K562 (cell line): ENCODE results near the gene CEP20.

Source experiments
- ATF2 ChIP-seq: sonication (generic); formaldehyde crosslinking; IDR thresholded peaks from 2 replicates; pipeline ENCODE4 v1.8.1; 2022; ENCODE audit warnings: missing genetic modification reagents
- CTCF ChIP-seq, 3 experiments: IDR thresholded peaks in 2 of 3; conservative IDR thresholded peaks in 1 of 3; 2 replicates each; pipeline ENCODE4 v1.5.1; 2011 to 2012; ENCODE audit warnings: low read length in 3 of 3, mild to moderate bottlenecking in 3 of 3, control low read depth in 2 of 3, improper control_type of control experiment in 1 of 3, inconsistent platforms in 1 of 3, low read depth in 1 of 3, mixed read lengths in 1 of 3, moderate library complexity in 1 of 3; ENCODE audit not compliant: insufficient read depth in 2 of 3
- ELF4 ChIP-seq: fragments of 450-650 bp; formaldehyde crosslinking; IDR thresholded peaks from 2 replicates; pipeline ENCODE4 v1.4.0; 2022; ENCODE audit warnings: missing genetic modification characterization
- EZH2 ChIP-seq: IDR thresholded peaks from 2 replicates; pipeline ENCODE4 v1.6.1; 2012; ENCODE audit warnings: low read depth, mild to moderate bottlenecking, inconsistent platforms, low read length, borderline replicate concordance
- JUND ChIP-seq, 2 experiments: IDR thresholded peaks; 2 replicates in 1 of 2; 3 replicates in 1 of 2; pipeline ENCODE4 v1.6.1; 2011; ENCODE audit warnings: borderline replicate concordance in 2 of 2, low read depth in 2 of 2, low read length in 2 of 2, improper control_type of control experiment in 1 of 2, missing biosample characterization in 1 of 2, missing genetic modification characterization in 1 of 2, missing genetic modification reagents in 1 of 2
- NBN ChIP-seq: fragments of 450-650 bp; IDR thresholded peaks from 2 replicates; pipeline ENCODE4 v1.6.1; 2016; ENCODE audit warnings: low read depth, mild to moderate bottlenecking
- POLR3G ChIP-seq: IDR thresholded peaks from 2 replicates; pipeline ENCODE4 v1.6.1; 2011; ENCODE audit not compliant: insufficient read length, insufficient replicate concordance; ENCODE audit errors: extremely low read depth
- POU5F1 ChIP-seq: fragments of 150-350 bp; IDR thresholded peaks from 2 replicates; pipeline ENCODE4 v1.6.1; 2014; ENCODE audit warnings: borderline replicate concordance, low read length, low read depth, mild to moderate bottlenecking; ENCODE audit not compliant: partially characterized antibody
- RBBP5 ChIP-seq: fragments of 200-600 bp; sonication (generic); IDR thresholded peaks from 2 replicates; pipeline ENCODE4 v1.6.1; 2012; ENCODE audit warnings: borderline replicate concordance, mild to moderate bottlenecking, low read length, control low read depth, inconsistent platforms; ENCODE audit not compliant: insufficient read depth, poor library complexity, severe bottlenecking
- STAT5B ChIP-seq: fragments of 250-450 bp; sonication (Bioruptor Pico); IDR thresholded peaks from 2 replicates; pipeline ENCODE4 v1.8.0; 2021; ENCODE audit warnings: mild to moderate bottlenecking, inconsistent platforms
- USF2 ChIP-seq: sonication (generic); formaldehyde crosslinking; IDR thresholded peaks from 2 replicates; pipeline ENCODE4 v1.5.0; 2020; ENCODE audit warnings: missing genetic modification reagents
- ZBTB1 ChIP-seq: sonication (generic); formaldehyde crosslinking; IDR thresholded peaks from 2 replicates; pipeline ENCODE4 v1.8.1; 2023; ENCODE audit warnings: missing genetic modification reagents, low read depth, mild to moderate bottlenecking, borderline replicate concordance
- ZBTB49 ChIP-seq: sonication (generic); formaldehyde crosslinking; IDR thresholded peaks from 2 replicates; pipeline ENCODE4 v1.8.0; 2022; ENCODE audit warnings: missing genetic modification reagents, mild to moderate bottlenecking, borderline replicate concordance

DNA sequence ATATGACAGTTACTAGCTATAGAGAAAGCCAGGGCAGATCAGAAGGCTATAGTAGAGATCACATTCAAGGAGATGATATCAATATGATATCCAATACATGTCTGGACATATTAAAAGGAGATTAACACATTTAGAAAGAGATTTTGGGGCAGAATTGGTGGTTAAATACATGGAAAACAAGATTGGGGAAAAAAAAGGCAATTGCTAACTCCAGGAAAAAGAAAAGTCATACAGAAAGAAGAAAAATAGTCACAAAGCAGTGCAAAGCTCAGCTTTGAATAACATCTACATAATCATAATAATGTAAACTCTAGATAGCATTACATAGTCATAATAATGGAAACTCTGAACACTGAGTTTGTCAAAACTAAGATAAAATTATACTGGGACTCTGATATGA lies 72.2 kb downstream of the CEP20 start:
- no peak for TF ChIP-seq USF2 (CRISPR knock-in tag)
- no peak for TF ChIP-seq ZBTB49 (CRISPR knock-in tag)
- TF ChIP-seq ZBTB1 (CRISPR knock-in tag), result no peak
- no peak for TF ChIP-seq POLR3G
- TF ChIP-seq RBBP5, result no peak
- TF ChIP-seq CTCF (IDR thresholded peaks at IDR 0.05 in 2 of 3, conservative IDR thresholded peaks at IDR 0.05 in 1 of 3; ENCODE audit: insufficient read depth in 2 of 3, low read depth in 1 of 3, low read length in 3 of 3), result no peak
- TF ChIP-seq ATF2, result no peak
- no peak for TF ChIP-seq POU5F1
- no peak for TF ChIP-seq EZH2
- TF ChIP-seq NBN, result no peak
- TF ChIP-seq JUND (IDR thresholded peaks at IDR 0.05; ENCODE audit: borderline replicate concordance, low read depth, low read length), result no peak
- TF ChIP-seq JUND (tag; IDR thresholded peaks at IDR 0.05; ENCODE audit: borderline replicate concordance, low read depth, low read length), result no peak
- TF ChIP-seq ELF4, result no peak
- no peak for TF ChIP-seq STAT5B (CRISPR knock-in tag)
